Measurements from ENCODE around the gene TMEM236.

Gene TMEM236

GRCh38 chr10:17730667-17731066 lies 21.3 kb upstream of the TMEM236 start:
- CTCF ChIA-PET = no interaction called here
- H3K4me3 ChIP-seq (ENCODE audit: low read depth, low read length) = no peak overlapping the region
- POLR2A ChIA-PET = no interaction called here
- TF ChIP-seq CTCF (IDR thresholded peaks at IDR 0.05; ENCODE audit: insufficient read depth, low read length, missing control alignments) = no peak
- DNase-seq (ENCODE audit: low read depth, low spot score) = no peak

GRCh38 chr10:17731331-17732020 lies 20.5 kb upstream of the TMEM236 start:
- CTCF ChIA-PET = interaction anchor here (0.6 kb wide), 1 partner anchor 122 kb away, joined by 3 read pairs; no protein-coding TSS in a partner anchor
- DNase-seq (ENCODE audit: low read depth, low spot score) = no peak
- H3K4me3 ChIP-seq (ENCODE audit: low read depth, low read length) = no peak overlapping the region
- TF ChIP-seq CTCF (IDR thresholded peaks at IDR 0.05; ENCODE audit: insufficient read depth, low read length, missing control alignments) = no peak
- POLR2A ChIA-PET = no interaction called here

- POLR2A ChIA-PET = no interaction called here
- no peak for TF ChIP-seq CTCF (IDR thresholded peaks at IDR 0.05; ENCODE audit: insufficient read depth, low read length, missing control alignments)
- no peak for DNase-seq (ENCODE audit: low read depth, low spot score)
- CTCF ChIA-PET = interaction anchor here (1.8 kb wide), 1 partner anchor 9 kb away, joined by 5 read pairs; no protein-coding TSS in a partner anchor
- H3K4me3 ChIP-seq (ENCODE audit: low read depth, low read length) = no peak overlapping the region
These were observed 18.4 kb upstream of the TMEM236 start for GRCh38 chr10:17733620-17734019.

- no peak for TF ChIP-seq CTCF (IDR thresholded peaks at IDR 0.05; ENCODE audit: insufficient read depth, low read length, missing control alignments)
- no peak overlapping the region for H3K4me3 ChIP-seq (ENCODE audit: low read depth, low read length)
- CTCF ChIA-PET = interaction anchor here (1.2 to 1.8 kb wide), 3 partner anchors 8 to 28 kb away, joined by 3 to 5 read pairs (median 3); no protein-coding TSS in a partner anchor
- POLR2A ChIA-PET = no interaction called here
- DNase-seq (ENCODE audit: low read depth, low spot score) = no peak
These were observed 17.4 kb upstream of the TMEM236 start for GRCh38 chr10:17734432-17735080.

GRCh38 chr10:17735166-17735941 lies 16.6 kb upstream of the TMEM236 start:
- no peak overlapping the region for H3K4me3 ChIP-seq (ENCODE audit: low read depth, low read length)
- POLR2A ChIA-PET = interaction anchor here (0.6 kb wide), 1 partner anchor 130 kb away, joined by 3 read pairs; no protein-coding TSS in a partner anchor
- no peak for TF ChIP-seq CTCF (IDR thresholded peaks at IDR 0.05; ENCODE audit: insufficient read depth, low read length, missing control alignments)
- CTCF ChIA-PET = interaction anchor here (0.8 to 4.3 kb wide), 7 partner anchors 8 to 129 kb away, joined by 3 to 36 read pairs (median 3); no protein-coding TSS in a partner anchor
- DNase-seq (ENCODE audit: low read depth, low spot score) = no peak

All from AG04449 (cell line).